ENCODE data around the gene AGR2. TPM values are rescaled to one million over a fixed set of nuclear protein-coding genes. Genes with fewer than 3 reads are reported as not detected.

Gene AGR2
- polyA plus RNA-seq, 1 donor: 6.5 TPM

Other genes starting within 250 kb of the AGR2 start
- 22.8 TPM for gene ANKMY2, start 159.2 kb downstream of the AGR2 start, polyA plus RNA-seq (ENCODE audit: insufficient read length)
- 142 TPM for gene BZW2, start 158.8 kb downstream of the AGR2 start, polyA plus RNA-seq (ENCODE audit: insufficient read length)
- 74.1 TPM for gene TSPAN13, start 51.2 kb downstream of the AGR2 start, polyA plus RNA-seq (ENCODE audit: insufficient read length)
- not detected for gene AGR3, start 77.0 kb upstream of the AGR2 start, polyA plus RNA-seq (ENCODE audit: insufficient read length)